NCI-H1694 treated with DMSO at 0.1 percent for 48 hours (cell line): ENCODE measurements around the gene DRD4.

Experiments used
- DNase-seq: peaks from one replicate; lab custom pipeline; 2025; lab: John Stamatoyannopoulos, UW

Gene DRD4

DNA sequence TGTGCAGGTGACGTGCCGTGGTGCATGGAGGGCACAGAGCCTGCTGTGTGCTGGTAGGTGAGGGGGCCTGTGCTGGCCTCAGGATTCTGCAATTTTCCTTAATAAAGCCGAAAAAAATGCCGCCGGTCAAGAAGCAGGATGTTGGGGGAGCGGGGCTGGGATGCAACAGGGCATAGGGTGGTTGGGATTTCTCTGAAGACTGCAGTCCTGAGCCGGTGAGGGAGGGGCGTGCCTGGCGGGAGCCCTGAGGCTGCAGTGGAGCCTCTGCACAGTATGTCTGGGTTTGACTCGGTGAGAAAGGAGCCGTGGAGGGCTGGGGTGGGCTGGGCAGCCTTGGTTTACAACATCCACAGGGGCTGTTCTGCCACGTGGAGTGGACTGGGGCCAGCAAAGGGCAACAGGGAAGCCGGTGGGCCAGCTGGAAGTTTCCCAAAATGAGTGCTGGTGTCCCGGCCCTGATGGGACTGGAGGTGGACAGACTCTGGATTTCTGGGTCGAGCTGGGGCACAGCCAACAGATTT, 13.7 kb upstream of the DRD4 start:
- DNase-seq, result no peak

DNA sequence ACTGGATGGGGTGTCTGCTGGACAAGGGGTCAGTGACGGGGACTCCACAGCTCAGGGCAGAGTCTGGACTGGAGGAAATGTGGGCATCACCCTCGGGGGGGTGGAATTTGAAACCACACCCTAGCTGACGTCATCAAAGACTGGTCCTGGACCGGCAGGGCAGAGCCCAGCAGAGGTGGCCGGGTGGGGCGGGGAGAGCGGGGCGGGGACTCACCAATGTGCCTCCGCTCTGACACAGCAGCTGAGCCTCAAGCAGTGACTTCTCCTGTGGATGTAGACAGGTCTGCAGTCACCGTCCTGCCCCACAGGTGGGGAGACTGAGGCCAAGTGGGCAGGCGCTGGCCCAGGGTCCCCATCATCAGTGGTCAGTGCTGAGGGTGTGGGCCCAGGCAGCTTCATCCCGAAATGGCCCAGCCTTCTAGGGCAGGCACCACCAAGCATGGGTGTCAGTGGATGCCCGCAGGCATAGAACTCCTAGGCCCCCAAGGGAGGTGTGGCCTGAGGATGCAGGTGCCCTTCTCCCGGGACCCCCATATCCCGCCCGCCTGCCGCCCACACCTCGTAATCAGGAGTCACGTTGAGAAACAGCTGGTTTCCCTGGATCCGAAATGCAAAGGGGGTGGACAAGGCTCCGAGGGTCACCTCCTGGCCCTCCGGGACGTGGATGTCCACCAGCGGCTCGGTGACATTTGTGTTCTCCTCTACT, 12.9 kb upstream of the DRD4 start:
- no peak for DNase-seq

DNA sequence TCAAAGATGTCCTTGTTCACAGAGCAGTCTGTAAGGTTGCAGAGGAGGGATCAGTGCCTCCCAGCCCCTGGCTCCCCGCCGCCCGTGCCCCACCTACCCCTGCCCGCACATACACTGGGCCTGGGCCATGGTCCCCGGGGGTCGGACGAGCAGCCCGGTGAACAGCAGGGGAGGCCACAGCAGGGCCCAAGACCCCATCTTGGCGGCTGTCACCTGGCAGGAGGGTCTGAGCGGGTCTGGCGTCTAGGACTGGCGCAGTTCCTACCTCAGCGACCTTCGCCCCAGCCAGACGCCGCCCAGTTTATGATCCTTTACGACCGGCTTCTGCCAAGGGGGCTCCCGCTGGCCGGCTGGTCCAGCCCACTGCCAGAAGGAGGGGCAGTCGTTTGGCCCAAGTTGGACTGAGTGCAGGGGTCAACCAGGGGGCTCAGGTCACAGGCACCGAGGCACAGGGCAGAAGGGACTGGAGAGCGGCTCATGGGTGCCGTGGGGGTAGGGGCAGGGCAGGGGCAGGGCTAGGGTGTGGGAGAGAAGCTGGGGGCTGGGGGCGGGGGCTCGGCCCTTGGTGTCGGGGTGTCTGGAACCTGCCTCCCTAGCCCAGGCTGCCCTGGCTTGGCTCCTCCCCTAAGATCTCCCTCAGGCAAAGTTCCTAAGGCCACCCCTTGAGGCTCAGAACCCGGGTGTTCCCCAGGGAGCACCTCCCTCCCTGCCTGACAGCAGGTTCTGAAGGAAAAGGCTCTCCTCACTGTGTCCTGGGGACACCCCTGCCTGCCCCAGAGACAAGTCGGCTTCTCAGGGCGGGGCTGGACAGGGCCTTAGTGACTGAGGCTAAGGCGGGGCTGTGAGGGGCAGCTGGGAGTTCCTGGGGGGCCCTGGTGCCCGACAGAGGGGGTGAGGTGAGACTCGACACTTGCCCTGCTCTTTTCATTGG, 12.1 kb upstream of the DRD4 start, which contains the start of gene CDHR5:
TSS of gene CDHR5 (minus strand) at position 251 of the 931 bp plus-strand sequence. CDS start at position 198, 53 bp downstream.
- no peak for DNase-seq

DNA sequence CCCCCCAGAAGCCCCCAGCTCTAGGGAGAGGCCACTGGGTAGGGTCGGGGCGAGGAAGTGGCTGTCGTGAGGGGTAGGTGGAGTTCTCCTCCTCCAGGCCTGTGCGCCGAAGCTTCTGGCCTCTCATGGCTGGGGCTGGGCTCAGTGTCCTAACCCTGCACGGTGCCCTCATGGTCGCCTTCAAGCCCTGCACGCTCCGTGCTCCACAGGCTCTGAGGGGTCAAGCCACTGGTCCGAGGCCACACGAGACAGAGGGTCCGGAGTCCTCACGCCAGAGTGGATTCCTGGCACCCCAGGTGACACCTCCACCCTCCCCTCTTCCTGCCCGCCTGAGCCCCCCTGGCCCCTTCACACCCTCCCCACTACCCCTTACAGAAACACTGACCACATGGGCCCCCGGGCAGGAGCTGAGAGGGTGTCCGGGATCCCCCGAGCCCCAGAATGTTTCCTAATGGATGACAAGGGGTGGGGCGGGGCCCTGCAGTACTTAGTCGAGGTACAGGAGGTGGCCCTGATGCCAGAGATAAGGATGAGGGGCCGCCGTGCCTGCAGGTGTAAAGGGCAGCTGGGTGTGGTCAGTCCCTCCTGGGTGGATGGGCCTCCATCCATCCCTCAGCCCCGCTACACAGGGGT, 11.3 kb upstream of the DRD4 start:
- no peak for DNase-seq

DNA sequence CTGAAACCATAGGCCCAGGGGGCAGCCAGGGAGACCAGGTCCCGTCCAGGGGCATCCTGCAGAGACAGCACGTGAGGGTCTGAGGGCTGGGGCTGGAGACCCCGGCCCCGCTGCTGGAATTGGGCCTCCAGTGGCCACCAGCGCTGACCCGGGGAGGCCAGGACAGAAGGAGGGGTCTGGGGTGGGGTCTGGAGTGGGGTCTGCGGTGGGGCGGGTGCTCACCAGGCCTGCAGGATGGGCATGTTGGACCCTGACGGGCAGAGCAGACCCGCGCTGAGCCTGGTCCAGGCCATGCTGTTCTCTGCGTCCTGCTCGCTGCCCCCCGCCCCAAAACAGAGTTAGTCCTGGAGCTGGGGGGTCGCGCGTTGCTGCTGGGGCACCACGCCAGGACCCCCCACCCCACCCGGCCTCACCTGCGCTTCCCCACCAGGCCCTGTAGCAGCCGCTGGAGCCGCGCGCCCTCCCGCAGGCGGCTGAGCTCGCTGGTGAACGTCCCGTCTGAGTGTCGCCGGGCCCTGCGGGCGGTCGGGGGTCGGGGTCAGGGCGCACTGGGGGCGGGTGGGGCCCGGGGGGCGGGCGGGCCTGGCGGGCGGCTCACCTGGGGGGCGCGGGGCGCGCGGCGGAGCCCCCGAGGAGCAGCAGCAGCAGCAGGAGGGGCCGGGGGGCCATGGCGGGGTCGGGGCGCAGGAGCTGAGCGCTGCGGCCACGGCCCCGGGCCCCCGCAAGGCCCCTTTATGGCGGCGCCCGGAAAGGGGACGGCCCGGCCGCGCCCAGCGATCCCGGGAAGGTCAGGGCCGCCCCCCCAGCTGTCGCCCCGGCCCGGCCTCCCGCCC, 10.4 kb upstream of the DRD4 start, which contains the start of gene SCT:
TSS of gene SCT (minus strand) at position 707 of the 833 bp plus-strand sequence. CDS start at position 669, 38 bp downstream.
- DNase-seq, result no peak

DNA sequence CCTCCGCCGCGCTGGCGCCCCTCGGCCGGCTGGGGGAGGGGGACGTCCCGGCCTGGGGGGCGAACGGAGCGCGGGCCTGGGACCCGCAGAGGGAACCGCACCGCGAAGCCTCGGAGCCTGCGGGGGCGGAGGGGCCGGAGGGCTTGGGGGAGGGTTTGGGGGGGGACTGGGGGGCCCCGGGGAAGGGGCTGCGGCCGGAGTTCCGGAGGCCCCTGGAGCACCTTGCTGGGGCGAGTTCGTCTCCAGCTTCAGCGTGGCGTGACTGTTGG, 9.8 kb upstream of the DRD4 start:
- no peak for DNase-seq

DNA sequence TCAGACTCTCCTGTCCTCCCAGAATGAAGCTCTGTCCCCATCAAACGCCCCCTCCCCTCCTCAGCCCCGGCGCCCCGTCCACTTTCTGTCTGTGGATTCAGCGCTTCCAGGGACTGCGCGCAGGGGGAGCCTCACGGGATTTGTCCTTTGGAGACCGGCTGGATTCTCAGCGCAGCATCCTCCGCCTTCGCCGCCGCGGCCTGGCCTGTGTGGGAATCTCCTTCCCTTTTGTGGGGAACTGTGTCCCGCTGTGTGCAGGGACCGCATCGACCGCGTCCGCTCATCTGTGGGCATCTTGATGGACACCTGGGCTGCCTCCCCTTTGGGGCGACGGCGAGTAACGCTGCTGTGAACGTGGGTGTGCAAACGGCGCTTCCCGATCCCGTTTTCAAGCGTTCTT, 9.0 kb upstream of the DRD4 start:
- DNase-seq, result no peak

DNA sequence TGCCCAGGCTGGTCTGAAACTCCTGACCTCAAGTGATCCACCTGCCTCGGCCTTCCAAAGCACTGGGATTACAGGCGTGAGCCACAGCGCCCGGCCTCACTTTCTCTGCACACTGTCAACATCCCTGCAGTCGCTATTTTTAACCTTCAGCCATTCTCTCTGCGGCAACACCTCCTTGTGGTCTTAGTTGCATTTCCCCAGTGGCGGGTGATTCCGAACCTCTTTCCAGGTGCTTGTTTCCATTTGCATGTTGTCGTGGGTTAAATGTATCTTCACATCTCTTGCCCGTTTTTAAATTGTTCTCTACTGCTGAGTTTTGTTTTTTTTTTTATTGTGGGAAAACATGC, 7.9 kb upstream of the DRD4 start:
- no peak for DNase-seq

DNA sequence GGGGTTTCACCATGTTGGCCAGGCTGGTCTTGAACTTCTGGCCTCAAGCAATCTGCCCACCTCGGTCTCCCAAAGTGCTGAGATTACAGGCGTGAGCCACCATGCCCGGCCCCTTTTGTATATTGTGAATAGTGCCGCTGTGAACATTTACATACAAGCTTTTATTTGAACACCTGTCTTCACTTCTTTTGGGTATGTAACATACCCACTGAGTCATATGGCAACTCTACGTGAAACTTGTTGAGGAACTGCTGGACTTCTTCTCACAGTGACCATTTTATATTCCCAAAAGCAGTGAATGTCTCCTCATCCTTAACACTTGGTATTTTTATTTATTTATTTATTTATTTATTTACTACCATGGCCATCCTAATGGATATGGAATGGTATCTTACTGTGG, 6.2 kb upstream of the DRD4 start:
- DNase-seq, result no peak

DNA sequence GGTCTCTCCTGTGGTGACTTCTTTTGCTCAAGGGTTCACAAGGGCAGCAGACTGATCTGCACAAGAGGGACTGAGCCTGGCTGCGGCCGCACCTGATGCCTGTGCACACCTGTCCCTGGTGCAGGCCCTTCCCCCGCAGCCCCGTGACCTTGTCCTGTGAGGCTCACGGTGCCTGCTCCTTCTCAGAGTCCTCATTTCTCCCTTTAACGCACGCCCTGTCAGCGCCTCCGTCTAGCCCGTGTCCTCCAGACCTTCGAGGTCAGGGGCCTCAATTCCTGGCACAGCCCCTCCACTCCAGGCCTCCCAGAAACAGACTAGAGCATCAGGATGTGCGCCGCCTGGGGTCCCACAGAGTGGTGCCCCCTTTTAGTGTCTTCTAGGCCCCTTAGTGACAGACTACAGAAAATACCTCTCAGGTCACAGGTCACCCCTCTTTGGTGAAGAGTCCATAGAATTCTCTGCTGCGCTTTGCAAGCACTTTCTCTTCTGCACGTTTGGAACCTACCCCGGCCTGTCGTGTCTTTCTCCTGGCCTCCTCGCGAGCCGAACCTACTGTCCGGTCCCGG, 1.0 kb upstream of the DRD4 start:
- DNase-seq, result no peak

DNA sequence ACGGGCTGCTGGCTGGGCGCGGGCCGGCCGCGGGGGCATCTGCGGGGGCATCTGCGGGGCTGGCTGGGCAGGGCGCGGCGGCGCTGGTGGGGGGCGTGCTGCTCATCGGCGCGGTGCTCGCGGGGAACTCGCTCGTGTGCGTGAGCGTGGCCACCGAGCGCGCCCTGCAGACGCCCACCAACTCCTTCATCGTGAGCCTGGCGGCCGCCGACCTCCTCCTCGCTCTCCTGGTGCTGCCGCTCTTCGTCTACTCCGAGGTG, 194 bp downstream of the DRD4 start:
- no peak for DNase-seq

DNA sequence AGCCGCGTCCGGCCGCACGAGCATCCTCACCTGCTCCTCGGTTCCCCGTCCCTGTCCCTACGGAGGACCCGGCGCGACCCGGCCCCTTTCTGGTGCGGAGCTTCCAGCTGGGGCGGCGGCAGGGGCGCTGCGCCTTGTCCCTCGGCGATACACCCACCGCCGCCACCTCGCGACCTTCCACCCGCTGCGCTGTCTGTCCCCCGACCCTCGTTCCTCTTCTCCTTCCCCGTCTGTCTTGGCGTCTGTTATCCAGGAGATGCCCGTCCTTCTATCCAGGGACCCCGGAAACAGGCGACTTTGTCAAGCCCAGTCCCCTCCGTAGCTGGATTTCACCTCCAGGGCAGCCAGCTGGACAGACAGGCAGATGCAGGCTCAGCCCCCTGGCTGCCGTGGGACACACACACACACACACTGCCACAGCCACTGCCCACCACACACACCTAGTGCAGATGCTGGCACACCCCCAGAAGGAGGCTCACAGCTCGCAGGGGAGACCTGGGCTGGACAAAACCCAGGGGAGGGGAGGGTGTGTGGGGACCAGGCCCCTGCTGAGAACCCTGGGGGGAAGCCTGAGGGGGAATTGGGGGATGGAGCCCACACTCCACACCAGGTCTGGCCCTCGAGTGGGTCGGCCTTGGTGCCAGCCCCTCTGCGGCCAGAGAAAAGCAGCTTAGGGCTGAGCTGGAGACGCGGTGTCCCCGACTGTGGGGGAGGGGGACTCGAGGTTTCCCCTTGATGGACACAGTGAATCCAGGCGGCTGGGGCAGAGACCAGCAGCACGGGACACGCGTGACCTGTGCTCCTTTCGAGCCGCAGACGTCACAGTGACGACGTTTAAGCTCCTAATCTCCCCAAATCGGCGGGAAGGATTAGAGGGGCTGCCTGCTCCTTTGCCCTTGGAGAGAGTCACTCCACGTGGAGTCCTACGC, 788 bp downstream of the DRD4 start:
- no peak for DNase-seq

DNA sequence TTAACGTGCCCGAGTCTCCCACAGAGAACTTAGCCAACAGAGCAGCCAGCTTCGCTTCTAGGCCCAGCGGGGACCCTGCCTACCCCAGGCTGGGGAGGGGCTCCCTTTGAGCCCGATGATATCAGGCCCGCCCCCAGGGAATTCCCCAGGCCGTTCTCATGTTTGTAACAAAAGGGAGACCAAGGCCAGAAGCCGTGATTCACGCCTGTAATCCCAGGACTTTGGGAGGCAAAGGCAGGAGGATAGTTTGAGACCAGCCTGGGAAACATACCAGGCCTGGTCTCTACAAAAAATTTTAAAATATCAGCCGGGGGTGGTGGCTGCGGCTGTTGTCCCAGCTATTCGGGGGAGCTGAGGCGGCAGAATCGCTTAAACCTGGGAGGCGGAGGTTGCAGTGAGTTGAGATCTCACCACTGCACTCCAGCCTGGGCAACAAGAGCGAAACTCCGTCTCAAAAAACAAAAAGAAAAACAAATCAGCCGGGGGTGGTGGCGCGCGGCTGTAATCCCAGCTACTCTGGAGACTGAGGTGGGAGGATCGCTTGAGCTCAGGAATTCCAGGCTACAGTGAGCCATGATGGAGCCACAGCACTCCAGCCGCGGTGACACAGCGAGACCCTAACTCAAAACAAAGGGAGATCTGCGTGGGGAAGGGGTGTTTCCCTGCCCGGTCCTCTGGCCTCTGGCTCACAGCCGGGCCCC, 1.7 kb downstream of the DRD4 start:
- DNase-seq, result no peak

DNA sequence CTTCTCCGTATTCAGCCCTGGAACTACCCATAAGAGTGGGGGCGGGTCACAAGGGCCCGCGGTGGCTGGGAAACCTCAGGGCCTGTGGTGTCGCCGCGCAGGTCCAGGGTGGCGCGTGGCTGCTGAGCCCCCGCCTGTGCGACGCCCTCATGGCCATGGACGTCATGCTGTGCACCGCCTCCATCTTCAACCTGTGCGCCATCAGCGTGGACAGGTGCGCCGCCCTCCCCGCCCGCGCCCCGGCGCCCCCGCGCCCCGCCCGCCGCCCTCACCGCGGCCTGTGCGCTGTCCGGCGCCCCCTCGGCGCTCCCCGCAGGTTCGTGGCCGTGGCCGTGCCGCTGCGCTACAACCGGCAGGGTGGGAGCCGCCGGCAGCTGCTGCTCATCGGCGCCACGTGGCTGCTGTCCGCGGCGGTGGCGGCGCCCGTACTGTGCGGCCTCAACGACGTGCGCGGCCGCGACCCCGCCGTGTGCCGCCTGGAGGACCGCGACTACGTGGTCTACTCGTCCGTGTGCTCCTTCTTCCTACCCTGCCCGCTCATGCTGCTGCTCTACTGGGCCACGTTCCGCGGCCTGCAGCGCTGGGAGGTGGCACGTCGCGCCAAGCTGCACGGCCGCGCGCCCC, 2.4 kb downstream of the DRD4 start:
- no peak for DNase-seq

DNA sequence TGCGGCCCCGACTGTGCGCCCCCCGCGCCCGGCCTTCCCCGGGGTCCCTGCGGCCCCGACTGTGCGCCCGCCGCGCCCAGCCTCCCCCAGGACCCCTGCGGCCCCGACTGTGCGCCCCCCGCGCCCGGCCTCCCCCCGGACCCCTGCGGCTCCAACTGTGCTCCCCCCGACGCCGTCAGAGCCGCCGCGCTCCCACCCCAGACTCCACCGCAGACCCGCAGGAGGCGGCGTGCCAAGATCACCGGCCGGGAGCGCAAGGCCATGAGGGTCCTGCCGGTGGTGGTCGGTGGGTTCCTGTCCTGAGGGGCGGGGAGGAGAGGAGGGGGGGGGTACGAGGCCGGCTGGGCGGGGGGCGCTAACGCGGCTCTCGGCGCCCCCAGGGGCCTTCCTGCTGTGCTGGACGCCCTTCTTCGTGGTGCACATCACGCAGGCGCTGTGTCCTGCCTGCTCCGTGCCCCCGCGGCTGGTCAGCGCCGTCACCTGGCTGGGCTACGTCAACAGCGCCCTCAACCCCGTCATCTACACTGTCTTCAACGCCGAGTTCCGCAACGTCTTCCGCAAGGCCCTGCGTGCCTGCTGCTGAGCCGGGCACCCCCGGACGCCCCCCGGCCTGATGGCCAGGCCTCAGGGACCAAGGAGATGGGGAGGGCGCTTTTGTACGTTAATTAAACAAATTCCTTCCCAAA, 3.1 kb downstream of the DRD4 start:
- no peak for DNase-seq

DNA sequence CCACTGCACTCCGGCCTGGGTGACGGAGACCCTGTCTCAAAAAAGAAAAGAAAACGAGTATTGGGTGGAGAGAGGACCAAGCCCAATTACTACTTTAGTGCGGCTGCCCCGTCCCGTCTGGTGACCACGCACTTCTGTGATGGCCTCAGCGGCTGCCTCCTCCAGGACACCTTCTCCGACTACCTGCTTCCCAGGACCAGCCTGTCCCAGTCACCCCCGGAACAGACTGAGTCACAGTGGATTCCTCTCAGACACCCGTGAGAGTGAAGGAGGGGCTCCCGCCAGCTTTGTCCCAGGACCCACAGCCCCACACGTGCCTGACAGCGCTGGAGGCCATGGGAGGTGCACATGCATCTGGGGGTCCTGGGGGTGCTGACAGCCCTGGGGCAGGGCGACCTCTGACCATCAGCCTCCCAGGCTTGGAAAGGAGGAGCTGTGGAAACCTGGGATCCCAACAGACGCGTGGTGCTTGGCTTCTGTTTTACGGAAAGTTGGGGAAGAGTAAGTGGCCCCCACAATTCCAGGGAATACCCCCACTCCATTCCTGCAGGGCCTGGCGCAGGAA, 4.8 kb downstream of the DRD4 start:
- no peak for DNase-seq

DNA sequence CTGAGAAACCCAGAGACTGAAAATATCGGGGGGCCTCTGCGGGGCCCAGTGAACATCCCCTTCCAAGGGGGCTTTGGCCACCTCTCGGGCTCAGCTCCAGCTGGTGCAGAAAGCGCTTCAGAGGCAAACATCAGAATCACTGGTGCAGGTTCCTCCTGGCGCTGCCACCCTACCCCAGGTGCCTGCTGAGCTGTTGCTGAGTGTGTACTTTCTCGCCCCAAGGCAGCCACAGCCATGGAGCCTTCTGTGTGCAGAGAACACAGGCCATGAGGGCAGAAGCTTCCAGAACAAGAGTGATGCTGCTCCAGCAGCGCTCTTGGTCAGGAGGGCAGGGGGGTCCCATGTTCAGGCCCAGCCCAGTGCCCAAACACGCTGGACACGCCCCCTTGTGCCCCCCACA, 6.3 kb downstream of the DRD4 start:
- DNase-seq, result no peak

DNA sequence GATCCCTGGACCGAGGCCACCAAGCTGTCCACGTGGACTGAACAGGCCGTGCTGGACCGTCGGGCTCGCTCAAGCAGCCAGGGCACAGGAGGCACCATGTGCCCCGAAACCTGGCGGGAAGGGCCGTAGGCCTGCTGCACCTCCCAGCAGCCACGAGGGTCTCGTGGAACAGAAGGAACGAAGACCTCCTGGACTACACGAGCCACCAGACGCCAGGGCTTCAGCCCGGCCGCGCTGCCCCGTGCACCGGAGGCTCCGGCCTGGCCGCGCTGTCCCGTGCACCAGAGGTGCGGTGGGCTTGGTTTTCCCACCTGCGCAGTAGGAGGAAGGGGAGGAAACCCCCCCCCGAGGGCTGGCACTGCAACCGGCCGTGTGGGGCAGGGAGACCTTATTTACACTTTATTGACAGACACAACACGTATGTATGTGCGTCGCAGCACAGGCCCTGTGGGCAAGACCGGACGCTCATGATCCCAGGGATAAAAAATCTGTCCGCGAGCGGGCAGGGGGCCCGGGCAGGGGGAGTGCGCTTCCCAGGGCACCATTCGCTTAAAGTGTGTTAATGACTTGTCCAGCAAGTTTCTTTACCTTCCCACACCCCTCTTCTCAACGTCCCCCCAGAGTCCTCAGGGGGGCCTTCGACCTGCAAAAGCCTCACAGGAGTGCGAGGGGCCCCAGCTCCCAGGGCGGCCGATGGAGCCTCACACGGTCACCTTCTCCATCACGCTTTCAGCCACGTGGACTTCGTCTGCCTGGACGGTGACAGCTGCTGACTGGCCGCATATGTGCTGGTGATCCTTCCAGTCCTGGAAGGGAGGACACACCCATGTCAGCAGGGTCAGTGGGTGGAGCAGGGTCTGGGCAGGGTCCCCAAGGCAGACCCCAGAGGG, 7.0 kb downstream of the DRD4 start:
- DNase-seq, result no peak
